Mucosa of stomach (tissue), 1 donor: ENCODE results near the gene NBPF4.
"Not testable (repeated sequence)": the region's sequence is repeated elsewhere in the genome, so short reads cannot be mapped to it uniquely, and the experiment has no call there.

Experiments
- H3K27me3 ChIP-seq: one replicate; pipeline ENCODE4 v1.7.0; 2013; ENCODE audit warnings: mild to moderate bottlenecking, low read length; ENCODE audit not compliant: control insufficient read depth, insufficient read depth
- H3K36me3 ChIP-seq: one replicate; pipeline ENCODE4 v1.7.0; 2013; ENCODE audit warnings: low read length; ENCODE audit not compliant: control insufficient read depth, insufficient read depth
- H3K4me1 ChIP-seq: one replicate; pipeline ENCODE4 v1.7.0; 2013; ENCODE audit warnings: mild to moderate bottlenecking, low read length; ENCODE audit not compliant: control insufficient read depth, insufficient read depth
- H3K4me3 ChIP-seq: one replicate; pipeline ENCODE4 v1.7.0; 2013; ENCODE audit warnings: low read length
- H3K9ac ChIP-seq: one replicate; pipeline ENCODE4 v1.7.0; 2013; ENCODE audit warnings: mild to moderate bottlenecking, low read length, moderate library complexity
- H3K9me3 ChIP-seq: one replicate; pipeline ENCODE4 v1.7.0; 2013; ENCODE audit warnings: mild to moderate bottlenecking, low read length, moderate library complexity; ENCODE audit not compliant: control insufficient read depth
- donor health status: Pancreatic carcinoma.

Gene NBPF4, protein sequence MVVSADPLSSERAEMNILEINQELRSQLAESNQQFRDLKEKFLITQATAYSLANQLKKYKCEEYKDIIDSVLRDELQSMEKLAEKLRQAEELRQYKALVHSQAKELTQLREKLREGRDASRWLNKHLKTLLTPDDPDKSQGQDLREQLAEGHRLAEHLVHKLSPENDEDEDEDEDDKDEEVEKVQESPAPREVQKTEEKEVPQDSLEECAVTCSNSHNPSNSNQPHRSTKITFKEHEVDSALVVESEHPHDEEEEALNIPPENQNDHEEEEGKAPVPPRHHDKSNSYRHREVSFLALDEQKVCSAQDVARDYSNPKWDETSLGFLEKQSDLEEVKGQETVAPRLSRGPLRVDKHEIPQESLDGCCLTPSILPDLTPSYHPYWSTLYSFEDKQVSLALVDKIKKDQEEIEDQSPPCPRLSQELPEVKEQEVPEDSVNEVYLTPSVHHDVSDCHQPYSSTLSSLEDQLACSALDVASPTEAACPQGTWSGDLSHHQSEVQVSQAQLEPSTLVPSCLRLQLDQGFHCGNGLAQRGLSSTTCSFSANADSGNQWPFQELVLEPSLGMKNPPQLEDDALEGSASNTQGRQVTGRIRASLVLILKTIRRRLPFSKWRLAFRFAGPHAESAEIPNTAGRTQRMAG

DNA sequence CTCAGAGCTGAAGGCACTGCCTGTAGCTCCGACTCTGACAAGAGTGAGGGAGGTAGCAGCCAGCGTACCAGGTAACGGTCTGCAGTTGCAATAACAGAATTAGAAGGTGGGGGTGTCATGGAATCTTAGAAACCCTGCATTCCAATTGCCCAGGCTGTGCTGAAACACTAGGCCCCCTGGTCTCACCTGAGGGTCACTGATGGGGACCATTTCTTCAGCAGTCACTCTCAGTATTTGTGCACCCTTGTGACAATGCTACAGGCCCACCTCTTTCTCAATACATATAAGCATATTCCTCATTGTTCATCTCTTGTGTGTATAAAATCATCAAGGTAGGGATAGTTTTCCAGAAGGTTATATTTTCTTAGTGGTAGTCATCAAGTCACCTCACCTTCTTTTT is at the start of gene NBPF4:
Gene NBPF4 (minus strand): TSS at position 101 of the 400 bp plus-strand sequence. CDS start 315 bp downstream, outside the sequence.
- H3K9me3 ChIP-seq, H3K4me3 ChIP-seq, H3K9ac ChIP-seq, H3K36me3 ChIP-seq, H3K27me3 ChIP-seq, H3K4me1 ChIP-seq: not testable (repeated sequence)

DNA sequence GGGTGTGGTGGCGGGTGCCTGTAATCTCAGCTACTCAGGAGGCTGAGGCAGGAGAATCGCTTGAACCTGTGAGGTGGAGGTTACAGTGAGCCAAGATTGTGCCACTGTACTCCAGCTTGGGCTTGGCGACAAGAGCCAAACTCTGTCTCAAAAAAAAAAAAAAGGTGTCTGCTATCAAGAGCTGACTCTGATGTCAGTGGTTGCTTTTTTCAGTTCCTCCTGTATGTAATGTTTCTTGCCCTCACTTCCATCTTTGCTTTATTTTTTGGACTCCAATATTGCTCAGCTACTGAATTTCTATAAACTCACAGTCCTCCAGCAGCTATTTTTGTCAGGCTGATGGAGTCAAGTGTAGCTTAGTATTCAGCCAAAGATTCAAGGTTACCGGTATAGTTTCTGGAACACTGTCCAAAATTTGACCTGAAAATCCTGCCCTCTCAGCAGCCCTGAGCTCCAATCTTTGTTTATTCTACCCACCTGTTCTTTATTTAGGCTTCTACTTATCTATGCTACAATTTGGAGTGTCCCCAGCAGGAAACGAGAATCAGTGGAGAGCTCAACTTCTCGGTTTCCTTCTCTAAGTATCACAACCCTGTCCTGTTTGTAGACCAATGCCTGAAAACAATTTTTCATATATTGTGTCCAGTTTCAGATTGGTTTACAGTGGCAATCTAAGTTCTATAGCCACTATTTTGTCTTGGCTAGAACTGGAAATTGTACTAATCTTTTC is 38.8 kb upstream of the NBPF4 start:
- not testable (repeated sequence) for H3K9ac ChIP-seq, H3K27me3 ChIP-seq, H3K4me3 ChIP-seq, H3K9me3 ChIP-seq, H3K4me1 ChIP-seq, H3K36me3 ChIP-seq

DNA sequence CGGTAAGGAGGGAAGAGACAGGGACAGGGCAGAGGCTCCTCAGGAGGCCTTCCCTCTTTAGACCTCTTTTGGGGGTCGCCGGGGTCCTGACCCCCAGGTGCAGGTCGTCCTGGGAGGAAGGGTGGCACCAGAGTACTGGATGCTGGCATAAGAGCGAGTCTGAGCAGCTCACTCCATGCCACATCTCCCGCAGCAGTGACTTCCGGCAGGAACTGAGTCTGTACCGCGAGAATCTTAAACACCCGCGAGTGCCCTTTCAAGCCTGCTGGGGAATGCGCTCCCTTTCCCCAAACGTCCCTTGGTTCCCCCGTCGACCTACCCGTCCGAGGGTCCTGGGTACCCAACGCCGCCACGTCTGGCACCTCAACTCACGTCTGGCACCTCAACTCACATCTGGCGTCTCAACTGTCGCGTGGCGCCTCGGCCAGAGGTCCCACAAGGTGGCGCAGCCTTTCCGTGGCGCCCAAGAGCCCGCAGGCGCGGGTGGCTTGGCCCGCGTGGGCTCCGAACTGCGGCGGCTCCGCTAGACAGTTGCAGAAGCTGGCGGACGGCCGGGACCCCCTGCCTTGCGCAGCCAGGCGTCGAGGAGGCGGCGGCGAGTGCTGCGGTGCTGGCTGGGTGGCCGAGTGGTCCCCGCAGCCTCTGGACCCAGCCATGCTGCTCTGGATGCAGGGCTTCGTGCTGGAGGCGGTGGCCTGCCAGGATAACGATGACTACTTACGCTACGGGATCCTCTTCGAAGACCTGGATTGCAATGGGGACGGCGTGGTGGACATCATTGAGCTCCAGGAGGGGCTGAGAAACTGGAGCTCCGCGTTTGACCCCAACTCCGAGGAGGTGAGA is 28.8 kb upstream of the NBPF4 start:
- H3K4me1 ChIP-seq, H3K36me3 ChIP-seq, H3K4me3 ChIP-seq, H3K27me3 ChIP-seq, H3K9me3 ChIP-seq, H3K9ac ChIP-seq: not testable (repeated sequence)

- not testable (repeated sequence) for H3K9ac ChIP-seq, H3K27me3 ChIP-seq, H3K4me1 ChIP-seq, H3K4me3 ChIP-seq, H3K36me3 ChIP-seq, H3K9me3 ChIP-seq
Observed at GRCh38 chr1:108267097-108267496, 23.2 kb upstream of the NBPF4 start.

GRCh38 chr1:108261967-108262366 is 18.1 kb upstream of the NBPF4 start:
- not testable (repeated sequence) for H3K9ac ChIP-seq, H3K36me3 ChIP-seq, H3K4me3 ChIP-seq, H3K9me3 ChIP-seq, H3K27me3 ChIP-seq, H3K4me1 ChIP-seq

GRCh38 chr1:108261519-108261918 is 17.6 kb upstream of the NBPF4 start:
- not testable (repeated sequence) for H3K9me3 ChIP-seq, H3K9ac ChIP-seq, H3K27me3 ChIP-seq, H3K4me3 ChIP-seq, H3K36me3 ChIP-seq, H3K4me1 ChIP-seq

GRCh38 chr1:108260578-108261259 is 16.8 kb upstream of the NBPF4 start:
- H3K4me3 ChIP-seq, H3K9me3 ChIP-seq, H3K36me3 ChIP-seq, H3K4me1 ChIP-seq, H3K27me3 ChIP-seq, H3K9ac ChIP-seq: not testable (repeated sequence)

DNA sequence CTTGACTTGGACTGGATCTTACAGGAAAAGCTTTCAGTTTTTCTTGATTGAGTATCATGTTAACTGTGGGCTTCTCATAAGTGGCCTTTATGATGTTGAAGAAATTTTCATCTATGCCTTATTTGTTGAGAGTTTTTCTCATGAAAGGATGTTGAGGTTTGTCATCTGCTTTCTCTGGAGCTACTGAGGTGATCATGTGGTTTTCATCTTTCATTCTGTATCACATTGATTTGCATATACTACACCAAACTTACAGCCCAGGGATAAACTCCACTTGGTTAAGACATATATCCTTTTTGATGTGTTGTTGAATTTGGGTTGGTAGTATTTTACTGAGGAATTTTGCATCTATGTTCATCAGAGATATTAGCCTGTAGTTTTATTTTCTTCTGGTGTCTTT is 11.6 kb upstream of the NBPF4 start:
- H3K27me3 ChIP-seq, H3K9ac ChIP-seq, H3K36me3 ChIP-seq, H3K9me3 ChIP-seq, H3K4me1 ChIP-seq, H3K4me3 ChIP-seq: not testable (repeated sequence)

GRCh38 chr1:108239426-108239825 is 4.5 kb downstream of the NBPF4 start:
- H3K36me3 ChIP-seq, H3K9me3 ChIP-seq, H3K27me3 ChIP-seq, H3K4me1 ChIP-seq, H3K9ac ChIP-seq, H3K4me3 ChIP-seq: not testable (repeated sequence)

GRCh38 chr1:108235308-108235707 is 8.6 kb downstream of the NBPF4 start:
- H3K36me3 ChIP-seq, H3K4me3 ChIP-seq, H3K9ac ChIP-seq, H3K9me3 ChIP-seq, H3K4me1 ChIP-seq, H3K27me3 ChIP-seq: not testable (repeated sequence)

DNA sequence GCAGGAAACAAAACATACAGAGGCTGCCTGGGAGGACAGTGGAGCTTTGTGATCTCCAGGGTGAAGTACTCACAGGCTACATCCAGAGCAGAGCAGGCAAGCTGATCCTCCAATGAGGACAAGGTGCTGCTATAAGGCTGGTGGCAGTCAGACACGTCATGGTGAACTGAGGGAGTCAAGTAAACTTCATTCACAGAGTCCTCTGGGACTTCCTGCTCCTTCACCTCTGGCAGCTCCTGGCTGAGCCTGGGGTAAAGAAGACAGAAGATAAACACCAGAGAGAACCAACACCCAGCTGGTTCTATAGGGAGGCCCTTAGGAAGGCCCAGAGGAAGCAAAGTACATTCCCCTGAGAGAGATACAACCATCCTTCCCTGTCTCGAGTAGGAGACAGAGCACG is 11.7 kb downstream of the NBPF4 start:
- H3K27me3 ChIP-seq, H3K9me3 ChIP-seq, H3K4me1 ChIP-seq: not testable (repeated sequence)

More for the DNA sequence above, 11.7 kb downstream of the NBPF4 start:
- not testable (repeated sequence) for H3K9ac ChIP-seq, H3K36me3 ChIP-seq, H3K4me3 ChIP-seq
